ENCODE results near the gene ZNF107. TPM values are rescaled to one million over a fixed set of nuclear protein-coding genes. Genes with fewer than 3 reads are reported as not detected.

ZNF107 gene
- total and polyA plus RNA-seq, 2 donors (not counting 1 experiment from before 2014, with no cell fraction given), result 1.6 to 1.7 TPM

- H3K9ac ChIP-seq (ENCODE audit: insufficient read depth, low read length), result no peak overlapping the region
- no peak for DNase-seq (ENCODE audit: low read depth in 2 of 2)
- H3K79me2 ChIP-seq (ENCODE audit: control insufficient read depth, insufficient read depth, low read length), result no peaks in the 10 kb centered on the region
- H3K9me3 ChIP-seq (ENCODE audit: control insufficient read depth, insufficient read depth, low read depth, low read length), result no peaks in the 10 kb centered on the region
- H3K4me1 ChIP-seq (ENCODE audit: control insufficient read depth, extremely low read depth, insufficient read depth, low read length), result no peaks in the 10 kb centered on the region
- no peak overlapping the region for H2AFZ ChIP-seq (ENCODE audit: low read length)
- no peak overlapping the region for H3K4me2 ChIP-seq (ENCODE audit: extremely low read depth, insufficient read depth, low read length)
- no peaks in the 10 kb centered on the region for H3K27me3 ChIP-seq (ENCODE audit: control insufficient read depth, insufficient read depth, low read length)
- no peaks in the 10 kb centered on the region for H3K36me3 ChIP-seq (ENCODE audit: control insufficient read depth, insufficient read depth, low read length)
- H3K27ac ChIP-seq (ENCODE audit: insufficient read depth, low read length), result no peak overlapping the region
- TF ChIP-seq EZH2 (IDR thresholded peaks at IDR 0.05; ENCODE audit: low read length, missing control alignments), result no peak
- no peak for TF ChIP-seq CTCF (conservative IDR thresholded peaks at IDR 0.05 in 1 of 2, IDR thresholded peaks at IDR 0.05 in 1 of 2; ENCODE audit: low read depth in 1 of 2, low read length in 2 of 2)
- no peak overlapping the region for H3K4me3 ChIP-seq (replicated peaks in 1 of 4; ENCODE audit: control extremely low read depth in 1 of 4, insufficient read depth in 1 of 4, low read depth in 3 of 4, low read length in 4 of 4)
- no peaks in the 10 kb centered on the region for H4K20me1 ChIP-seq (ENCODE audit: control insufficient read depth, extremely low read depth, insufficient read depth, low read length)
Measured at GRCh38 chr7:64755865-64756264, 89.9 kb downstream of the ZNF107 start.

- no peak overlapping the region for H3K4me3 ChIP-seq (replicated peaks in 1 of 4; ENCODE audit: control extremely low read depth in 1 of 4, insufficient read depth in 1 of 4, low read depth in 3 of 4, low read length in 4 of 4)
- no peak overlapping the region for H2AFZ ChIP-seq (ENCODE audit: low read length)
- H3K36me3 ChIP-seq (ENCODE audit: control insufficient read depth, insufficient read depth, low read length), result no peaks in the 10 kb centered on the region
- no peaks in the 10 kb centered on the region for H3K4me1 ChIP-seq (ENCODE audit: control insufficient read depth, extremely low read depth, insufficient read depth, low read length)
- no peaks in the 10 kb centered on the region for H4K20me1 ChIP-seq (ENCODE audit: control insufficient read depth, extremely low read depth, insufficient read depth, low read length)
- no peaks in the 10 kb centered on the region for H3K27me3 ChIP-seq (ENCODE audit: control insufficient read depth, insufficient read depth, low read length)
- DNase-seq (ENCODE audit: low read depth in 2 of 2), result no peak
- TF ChIP-seq CTCF (conservative IDR thresholded peaks at IDR 0.05 in 1 of 2, IDR thresholded peaks at IDR 0.05 in 1 of 2; ENCODE audit: low read depth in 1 of 2, low read length in 2 of 2) (no peak), EZH2 (IDR thresholded peaks at IDR 0.05; ENCODE audit: low read length, missing control alignments) (no peak)
- H3K4me2 ChIP-seq (ENCODE audit: extremely low read depth, insufficient read depth, low read length), result no peak overlapping the region
- no peak overlapping the region for H3K9ac ChIP-seq (ENCODE audit: insufficient read depth, low read length)
- H3K9me3 ChIP-seq (ENCODE audit: control insufficient read depth, insufficient read depth, low read depth, low read length), result no peaks in the 10 kb centered on the region
- no peak overlapping the region for H3K27ac ChIP-seq (ENCODE audit: insufficient read depth, low read length)
- no peaks in the 10 kb centered on the region for H3K79me2 ChIP-seq (ENCODE audit: control insufficient read depth, insufficient read depth, low read length)
Measured at GRCh38 chr7:64758151-64758550, 92.2 kb downstream of the ZNF107 start.

Other genes starting within 250 kb of the ZNF107 start
- gene ZNF680, start 103.1 kb upstream of the ZNF107 start, total RNA-seq, result 5.1 and 10.1 TPM in 2 replicates
- gene ZNF680, start 103.1 kb upstream of the ZNF107 start, polyA plus RNA-seq, result 2.2 and 2.7 TPM in 2 replicates
- gene ZNF138, start 128.3 kb downstream of the ZNF107 start, total RNA-seq, result 3.9 and 4.1 TPM in 2 replicates
- 3.3 and 4.9 TPM in 2 replicates for gene ZNF138, start 128.3 kb downstream of the ZNF107 start, polyA plus RNA-seq
- gene ZNF273, start 237.1 kb downstream of the ZNF107 start, total RNA-seq, result 2.1 and 3.1 TPM in 2 replicates
- gene ZNF273, start 237.1 kb downstream of the ZNF107 start, polyA plus RNA-seq, result 2.1 and 2.6 TPM in 2 replicates